LHCN-M2 (cell line): ENCODE results near the gene FOXD1. TPM values are rescaled to one million over a fixed set of nuclear protein-coding genes. Genes with fewer than 3 reads are reported as not detected.
"Not testable (repeated sequence)": the region's sequence is repeated elsewhere in the genome, so short reads cannot be mapped to it uniquely, and the experiment has no call there.

ENCODE experiments used
- DNase-seq: peaks from one replicate; pipeline ENCODE4 v3.0.0-alpha.2; 2012; ENCODE audit warnings: low read depth
- total RNA-seq: library from RNA; depleted of rRNA; stranded (reverse); fragments of >200 nt; gene quantifications from 2 replicates; pipeline ENCODE4 v1.2.3, GENCODE V29; 2014

FOXD1 gene
- total RNA-seq, 1 experiment from 2014 or later: 24.8 TPM

DNA sequence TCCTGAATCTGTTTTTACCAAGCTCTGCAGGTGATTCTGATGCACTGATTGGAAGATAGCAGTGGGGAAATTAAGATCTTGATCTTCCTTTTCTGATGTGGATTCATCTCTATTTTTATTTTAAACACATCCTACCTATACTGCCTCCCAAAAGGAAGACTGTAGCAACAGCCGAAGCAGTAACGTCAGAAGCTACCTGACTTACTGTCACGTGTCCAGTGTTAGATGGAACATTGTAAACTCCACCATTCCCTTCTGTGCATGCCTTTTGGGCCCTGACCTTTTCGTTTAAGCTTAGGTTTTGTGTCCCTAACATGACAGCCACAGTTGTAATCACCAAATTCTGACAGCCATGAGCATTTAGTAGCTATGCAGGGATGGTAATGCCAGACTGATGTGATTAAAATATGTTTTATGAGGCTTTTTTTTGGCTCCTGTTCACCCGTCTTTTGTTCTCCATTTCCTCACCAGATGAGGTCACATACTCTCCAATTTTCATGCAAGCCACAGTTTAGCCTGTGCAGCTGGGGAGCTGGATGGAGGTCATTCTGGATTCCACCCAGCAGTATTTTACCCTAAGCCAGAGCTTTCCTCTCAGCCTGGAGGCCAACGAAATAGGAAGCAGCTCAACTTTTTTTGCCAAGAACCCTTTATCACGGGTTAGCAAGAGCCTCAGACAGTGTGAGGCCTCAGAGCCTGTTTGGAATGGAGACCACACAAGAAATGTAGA lies 15.6 kb upstream of the FOXD1 start:
- DNase-seq: no peak

DNA sequence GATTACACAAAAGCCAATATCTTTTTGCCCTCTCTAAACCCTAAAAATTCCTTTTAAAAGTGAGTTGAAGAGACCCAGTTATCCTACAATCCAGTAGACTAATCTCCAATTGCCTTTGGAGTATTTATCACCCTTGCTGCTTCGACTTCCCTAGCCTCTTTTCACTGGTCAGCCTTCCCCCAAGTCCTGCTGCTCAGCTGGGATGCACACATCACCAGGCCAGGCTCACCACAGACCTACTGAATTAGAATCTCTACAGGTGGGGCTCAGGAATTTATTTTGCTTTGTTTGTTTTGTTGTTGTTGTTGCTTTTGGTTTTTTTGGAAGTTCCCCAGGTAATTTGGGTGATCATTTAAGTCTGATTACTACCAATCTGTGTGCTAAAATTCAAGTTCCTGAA lies 11.6 kb upstream of the FOXD1 start:
- no peak for DNase-seq

DNA sequence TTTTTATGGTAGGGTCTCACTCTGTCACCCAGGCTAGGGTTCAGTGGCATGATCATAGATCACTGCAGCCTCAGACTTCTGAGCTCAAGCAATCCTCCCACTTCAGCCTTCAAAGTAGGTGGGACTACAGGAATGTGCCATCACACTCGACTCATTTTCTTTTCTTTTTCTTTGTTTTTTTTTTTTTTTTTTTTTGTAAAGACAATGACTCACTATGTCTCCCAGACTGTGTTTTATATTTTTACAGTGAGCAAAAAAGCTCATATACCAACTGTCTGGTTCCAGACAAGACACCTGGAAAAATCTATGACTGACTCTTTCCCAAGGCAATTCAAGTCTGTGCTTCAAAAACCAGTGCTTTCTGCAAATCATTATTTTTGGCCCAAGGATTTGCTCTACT lies 10.8 kb upstream of the FOXD1 start:
- peak; percentile 48 for DNase-seq

DNA sequence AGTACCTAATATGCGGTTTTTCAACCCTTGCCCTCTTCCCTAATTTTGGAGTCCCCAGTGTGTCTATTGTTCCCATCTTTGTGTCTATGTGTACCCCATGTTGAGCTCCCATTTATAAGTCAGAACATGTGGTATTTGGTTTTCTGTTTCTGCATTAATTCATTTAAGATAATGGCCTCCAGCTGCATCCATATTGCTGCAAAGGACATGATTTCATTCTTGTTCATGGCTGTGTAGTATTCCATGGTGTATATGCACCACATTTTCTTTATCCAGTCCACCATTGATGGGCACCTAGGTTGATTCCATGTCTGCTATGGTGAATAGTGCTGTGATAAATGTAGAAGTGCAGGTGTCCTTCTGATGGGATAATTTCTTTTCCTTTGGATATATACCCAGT lies 7.9 kb upstream of the FOXD1 start:
- DNase-seq: not testable (repeated sequence)

GRCh38 chr5:73454379-73455036 lies 5.9 kb upstream of the FOXD1 start:
- peak; percentile 51 for DNase-seq

DNA sequence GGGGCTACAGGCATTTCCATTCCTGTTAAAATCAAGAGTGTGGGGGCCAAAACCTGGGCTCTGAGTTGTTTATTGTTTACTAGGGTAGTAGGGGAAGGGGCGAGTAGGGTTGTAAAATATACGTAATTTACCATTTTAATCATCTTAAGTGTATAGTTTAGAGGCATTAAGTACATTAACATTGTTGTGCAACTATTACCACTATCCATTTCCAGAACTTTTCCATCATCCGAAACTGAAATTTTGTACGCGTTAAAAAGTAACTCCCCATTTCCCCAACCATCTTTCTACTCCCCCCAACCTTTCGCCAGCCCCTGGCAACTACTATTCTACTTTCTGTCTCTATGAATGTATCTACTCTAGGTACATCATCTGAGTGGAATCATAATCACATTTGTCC lies 3.6 kb upstream of the FOXD1 start:
- DNase-seq: no peak

GRCh38 chr5:73451224-73452130 lies 2.9 kb upstream of the FOXD1 start:
- DNase-seq: peak; percentile 51

- no peak for DNase-seq
Measured at GRCh38 chr5:73450672-73451223, 2.2 kb upstream of the FOXD1 start.

DNA sequence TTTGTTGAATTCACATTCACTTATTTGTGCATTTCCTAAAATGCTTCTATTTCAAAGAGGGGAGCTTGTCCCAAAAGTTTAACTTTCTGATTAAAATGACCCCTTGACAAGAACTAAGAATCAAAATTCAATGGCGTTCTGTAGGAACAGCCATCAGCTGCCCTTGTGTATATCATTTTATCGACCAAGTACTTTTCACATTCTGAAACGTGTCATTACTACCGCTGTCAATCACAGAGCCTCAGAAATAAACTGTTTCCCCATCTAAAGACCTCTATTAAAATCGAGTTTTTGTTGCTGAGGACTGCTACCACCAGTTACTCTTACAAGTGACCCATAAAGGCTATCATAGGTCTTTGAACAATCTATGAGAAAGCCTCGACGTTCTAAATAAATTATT lies 1.6 kb upstream of the FOXD1 start:
- no peak for DNase-seq

DNA sequence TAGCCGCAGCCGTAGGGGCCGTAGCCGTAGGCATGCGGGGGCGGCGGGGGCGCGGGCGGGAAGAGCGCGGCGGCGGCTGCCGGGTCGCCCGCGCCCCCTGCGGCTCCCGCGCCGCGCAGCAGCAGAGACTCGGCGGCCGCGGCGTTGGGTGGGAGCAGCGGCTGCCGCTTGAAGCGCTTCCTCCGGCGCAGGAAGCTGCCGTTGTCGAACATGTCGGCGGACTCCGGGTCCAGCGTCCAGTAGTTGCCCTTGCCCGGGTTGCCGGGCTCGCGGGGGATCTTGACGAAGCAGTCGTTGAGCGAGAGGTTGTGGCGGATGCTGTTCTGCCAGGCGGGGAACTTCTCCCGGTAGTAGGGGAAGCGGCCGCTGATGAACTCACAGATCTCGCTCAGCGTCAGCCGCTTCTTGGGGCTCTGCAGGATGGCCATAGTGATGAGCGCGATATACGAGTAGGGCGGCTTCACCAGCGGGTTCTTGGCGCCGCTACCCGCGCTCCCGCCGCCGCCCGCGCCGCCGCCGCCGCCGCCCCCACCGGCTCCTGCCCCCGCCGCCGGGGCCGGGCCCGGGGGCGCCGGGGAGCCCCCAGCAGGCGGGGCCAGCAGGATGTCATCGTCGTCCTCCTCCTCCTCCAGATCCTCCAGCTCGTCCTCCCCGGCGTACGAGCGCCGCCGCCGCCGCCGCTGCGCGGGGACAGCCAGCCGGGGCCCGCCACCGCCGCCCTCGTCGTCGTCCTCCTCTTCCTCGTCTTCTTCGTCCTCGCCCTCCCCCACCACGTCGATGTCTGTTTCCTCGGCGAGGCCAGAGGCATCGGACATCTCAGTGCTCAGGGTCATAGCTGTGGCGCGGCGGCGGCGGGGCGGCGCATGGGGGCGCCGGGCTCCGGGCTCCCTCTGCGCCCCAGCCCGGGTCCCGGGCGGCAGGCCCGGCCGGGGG lies 781 bp downstream of the FOXD1 start:
- DNase-seq: peak; percentile 65

GRCh38 chr5:73446631-73447529 lies 1.7 kb downstream of the FOXD1 start:
- DNase-seq: no peak

DNA sequence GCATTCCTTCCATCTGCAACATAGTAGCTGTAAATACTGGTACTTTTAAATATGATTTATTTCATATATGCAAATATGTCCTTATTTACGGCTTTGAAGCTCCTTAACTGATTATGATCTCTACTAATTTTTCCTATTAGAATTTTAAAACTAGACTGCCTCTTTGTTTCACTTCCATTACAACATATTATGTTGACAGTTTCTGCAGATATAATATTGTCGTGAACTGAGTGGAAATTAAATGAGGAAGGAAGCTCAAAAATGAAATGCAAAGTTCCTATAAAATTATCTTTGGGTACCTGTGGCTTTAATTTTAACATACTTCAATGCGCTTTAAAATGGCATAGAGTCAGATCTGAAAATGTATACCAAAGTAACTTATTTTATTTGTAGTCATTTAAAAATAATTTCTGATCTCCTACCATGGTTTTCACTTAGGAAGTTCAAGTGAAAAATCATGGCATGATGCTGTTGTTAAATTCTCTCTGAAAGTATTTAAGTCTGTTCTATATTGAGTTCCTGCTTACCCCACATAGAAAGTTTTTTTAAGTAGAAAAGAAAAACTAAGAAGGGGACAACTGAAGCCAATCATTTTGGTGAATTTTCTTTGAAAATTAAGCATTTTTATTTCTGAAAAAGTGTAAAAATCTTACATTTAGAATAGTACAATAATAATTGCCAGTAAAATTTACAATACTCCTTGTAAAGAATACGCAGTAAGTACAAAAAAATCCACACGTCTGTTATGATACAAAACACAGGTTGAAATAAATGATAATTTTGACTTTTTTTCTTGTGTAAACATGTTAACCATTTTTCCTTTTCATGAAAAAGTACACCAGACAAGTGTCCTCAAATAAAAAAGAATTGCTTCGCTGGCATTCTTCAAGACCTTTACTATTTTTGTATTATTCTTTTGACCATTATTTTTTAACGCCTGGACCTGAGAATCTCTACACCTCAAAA lies 2.6 kb downstream of the FOXD1 start:
- DNase-seq: no peak

DNA sequence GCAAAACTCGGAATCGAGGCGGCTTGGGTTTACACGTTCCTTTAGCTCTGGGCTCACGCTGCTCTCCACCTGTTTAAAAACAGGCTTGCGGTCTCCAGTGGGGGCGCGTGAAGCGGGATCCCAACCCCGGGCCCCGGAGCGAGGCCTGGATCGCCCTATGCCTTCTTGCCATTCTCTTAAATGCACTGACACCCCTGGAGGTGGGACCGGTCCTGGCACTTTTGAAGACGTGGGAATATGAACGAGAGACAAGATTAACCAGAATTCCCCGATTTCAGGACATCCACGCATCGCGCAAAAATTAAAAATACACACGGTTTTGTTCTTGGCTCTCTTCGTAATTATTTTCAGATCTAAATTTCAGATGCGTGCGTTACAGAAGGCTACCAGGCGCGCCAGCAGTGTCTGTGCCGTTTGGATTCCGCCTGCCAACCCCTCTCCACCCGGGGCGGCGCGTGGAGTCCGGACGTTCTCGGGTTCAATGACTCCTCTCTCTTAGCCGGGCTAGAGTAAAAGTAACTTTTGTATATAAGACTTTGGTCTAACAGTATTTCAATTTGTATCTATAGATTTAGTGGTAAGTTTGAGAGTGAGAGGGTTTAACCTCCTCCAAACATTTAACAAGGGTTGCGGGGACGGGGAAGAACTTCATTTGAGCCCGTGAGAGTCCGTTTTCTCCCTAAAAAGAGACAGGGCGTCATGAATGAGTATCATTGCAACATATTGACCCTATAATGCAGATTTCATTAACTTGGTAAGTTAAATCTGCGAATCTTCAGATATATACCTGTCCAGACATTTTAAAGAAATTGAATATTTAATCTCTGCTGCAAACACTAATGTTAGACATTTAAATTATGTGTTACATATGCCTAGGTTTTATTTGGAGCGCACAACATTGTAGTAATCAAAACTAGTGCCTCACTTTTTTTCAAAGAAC lies 3.8 kb downstream of the FOXD1 start:
- no peak for DNase-seq

- DNase-seq: no peak
Measured at GRCh38 chr5:73443829-73444498, 4.6 kb downstream of the FOXD1 start.

GRCh38 chr5:73442996-73443627 lies 5.5 kb downstream of the FOXD1 start:
- no peak for DNase-seq

- no peak for DNase-seq
Measured at GRCh38 chr5:73442231-73442811, 6.3 kb downstream of the FOXD1 start.
